GM19324 (cell line): ENCODE measurements around the gene MORF4L1.
"Not testable (repeated sequence)": the region's sequence is repeated elsewhere in the genome, so short reads cannot be mapped to it uniquely, and the experiment has no call there.

Experiments used
- ATAC-seq: cut with Tn5 transposase; IDR thresholded peaks from one replicate; pipeline ENCODE4 v1.9.1; 2021; ENCODE audit warnings: mild to moderate bottlenecking, moderate library complexity; ENCODE audit not compliant: unreplicated experiment, low FRiP score

MORF4L1 gene, protein sequence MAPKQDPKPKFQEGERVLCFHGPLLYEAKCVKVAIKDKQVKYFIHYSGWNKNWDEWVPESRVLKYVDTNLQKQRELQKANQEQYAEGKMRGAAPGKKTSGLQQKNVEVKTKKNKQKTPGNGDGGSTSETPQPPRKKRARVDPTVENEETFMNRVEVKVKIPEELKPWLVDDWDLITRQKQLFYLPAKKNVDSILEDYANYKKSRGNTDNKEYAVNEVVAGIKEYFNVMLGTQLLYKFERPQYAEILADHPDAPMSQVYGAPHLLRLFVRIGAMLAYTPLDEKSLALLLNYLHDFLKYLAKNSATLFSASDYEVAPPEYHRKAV

DNA sequence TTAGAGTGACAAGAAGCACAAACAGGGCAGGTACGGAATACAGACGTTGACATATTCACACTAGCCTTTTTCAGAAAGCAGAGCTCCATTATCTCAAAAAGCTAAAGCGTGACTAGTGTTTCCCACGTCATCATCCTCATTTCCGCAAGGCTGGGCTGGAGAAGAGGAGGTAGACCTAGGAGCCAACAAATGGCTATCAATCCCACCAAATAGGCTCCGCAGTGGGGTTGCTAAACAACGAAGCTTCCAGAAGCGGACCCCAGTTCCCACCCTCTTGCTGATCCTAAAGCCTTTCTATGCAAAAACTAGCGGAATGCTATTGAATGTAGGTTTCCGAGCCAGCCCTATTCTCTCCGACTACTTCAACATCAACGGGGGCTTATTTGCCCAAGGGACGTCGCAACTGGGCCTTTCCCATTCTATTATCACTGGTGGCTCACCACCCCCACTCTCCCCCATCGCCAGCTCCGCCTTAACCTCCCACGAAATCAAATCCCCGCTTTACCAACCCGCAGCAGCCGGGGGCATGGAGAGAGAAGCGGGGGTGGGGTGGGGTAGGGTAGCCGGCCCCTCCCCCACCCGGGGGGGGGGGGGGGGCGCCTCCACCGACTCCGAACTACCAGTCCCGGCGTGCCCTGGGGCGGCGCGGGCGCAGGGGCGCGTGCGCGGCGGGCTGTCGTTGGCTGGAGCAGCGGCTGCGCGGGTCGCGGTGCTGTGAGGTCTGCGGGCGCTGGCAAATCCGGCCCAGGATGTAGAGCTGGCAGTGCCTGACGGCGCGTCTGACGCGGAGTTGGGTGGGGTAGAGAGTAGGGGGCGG, at the start of gene MORF4L1:
MORF4L1 (plus strand) TSS at position 736 of the 817 bp plus-strand sequence. CDS start 128 bp downstream, outside the sequence.
- ATAC-seq = peak; percentile 83

DNA sequence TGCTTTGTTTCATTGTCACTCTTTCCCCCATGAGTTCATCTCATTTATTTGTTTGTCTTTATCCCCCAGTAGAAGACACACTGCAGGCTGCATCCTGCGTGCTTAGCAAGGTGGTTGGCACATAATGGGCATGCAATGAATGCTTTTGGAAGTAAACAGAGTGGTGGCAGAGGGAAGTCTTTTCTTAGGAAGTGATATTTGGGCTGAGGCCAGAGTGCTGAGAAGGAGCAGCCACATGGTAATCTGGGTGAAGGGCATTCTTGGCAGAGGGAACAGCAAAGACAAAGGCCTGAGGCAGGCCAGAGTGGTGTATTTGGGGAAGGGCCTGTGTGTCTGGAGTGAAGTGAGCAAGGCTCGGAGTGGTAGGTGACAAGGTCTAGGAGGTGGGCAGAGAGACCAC, 43.8 kb upstream of the MORF4L1 start:
- no peak for ATAC-seq

GRCh38 chr15:78830514-78831228, 42.0 kb upstream of the MORF4L1 start:
- ATAC-seq = no peak

- ATAC-seq = no peak
Observed at GRCh38 chr15:78831229-78832207, 41.2 kb upstream of the MORF4L1 start.

DNA sequence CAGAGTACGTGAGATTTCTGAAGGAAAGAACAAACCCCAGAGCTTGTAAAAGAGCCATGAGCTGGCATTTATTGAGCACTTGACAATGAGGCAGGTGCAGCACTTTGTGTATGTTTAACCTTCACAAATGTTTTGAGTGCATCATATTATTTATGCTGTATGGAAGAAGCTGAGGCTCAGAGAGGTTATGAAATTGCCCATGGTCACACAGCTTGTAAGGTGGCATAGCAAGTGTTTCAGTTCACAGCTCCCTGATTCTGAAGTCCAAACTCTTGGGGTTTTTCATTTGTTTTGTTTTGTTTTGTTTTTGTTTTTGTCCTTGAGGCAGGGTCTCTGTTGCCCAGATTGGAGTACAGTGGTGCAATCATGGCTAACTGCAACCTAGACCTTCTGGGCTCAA, 36.4 kb upstream of the MORF4L1 start:
- ATAC-seq = no peak

GRCh38 chr15:78837131-78837530, 35.6 kb upstream of the MORF4L1 start:
- ATAC-seq = no peak

DNA sequence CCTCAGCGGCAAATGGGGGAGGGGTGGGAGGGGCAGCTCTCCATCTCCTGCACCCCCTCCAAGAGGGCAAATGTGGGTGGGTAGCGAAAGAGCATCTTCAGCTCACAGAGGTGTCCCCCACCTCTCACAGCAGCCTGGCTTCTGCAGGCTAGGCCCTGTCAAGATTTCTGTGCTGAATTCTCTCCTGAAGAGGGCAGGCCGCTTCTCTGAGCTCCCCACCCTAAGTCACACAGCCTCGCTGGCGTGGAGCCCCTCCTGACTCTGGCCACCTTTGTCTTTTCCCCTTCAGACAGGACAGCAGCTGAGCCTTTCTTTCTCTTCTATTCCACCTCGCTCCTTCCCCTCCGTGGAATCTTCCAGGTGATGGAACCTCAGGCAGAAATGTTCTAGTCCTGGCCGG, 35.1 kb upstream of the MORF4L1 start:
- ATAC-seq = no peak

DNA sequence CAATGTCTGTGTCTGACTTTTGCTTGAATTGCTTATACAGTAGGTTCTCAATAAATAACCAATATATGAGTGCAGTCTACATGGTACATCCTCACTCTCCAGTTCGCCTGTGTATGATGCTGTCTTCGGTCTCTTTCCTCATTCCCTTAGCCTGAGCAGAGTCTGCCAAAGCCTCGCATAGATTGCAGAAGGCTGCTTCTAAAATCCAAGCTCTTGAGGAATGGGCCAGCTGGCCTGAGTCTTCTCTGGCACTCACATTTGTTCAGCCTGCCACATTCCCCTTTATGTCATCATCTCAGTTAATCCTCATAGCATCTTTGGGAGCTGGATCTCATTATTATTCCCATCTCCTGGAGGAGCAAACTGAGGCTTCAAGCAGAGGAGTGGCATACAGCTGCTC, 34.2 kb upstream of the MORF4L1 start:
- ATAC-seq = no peak

DNA sequence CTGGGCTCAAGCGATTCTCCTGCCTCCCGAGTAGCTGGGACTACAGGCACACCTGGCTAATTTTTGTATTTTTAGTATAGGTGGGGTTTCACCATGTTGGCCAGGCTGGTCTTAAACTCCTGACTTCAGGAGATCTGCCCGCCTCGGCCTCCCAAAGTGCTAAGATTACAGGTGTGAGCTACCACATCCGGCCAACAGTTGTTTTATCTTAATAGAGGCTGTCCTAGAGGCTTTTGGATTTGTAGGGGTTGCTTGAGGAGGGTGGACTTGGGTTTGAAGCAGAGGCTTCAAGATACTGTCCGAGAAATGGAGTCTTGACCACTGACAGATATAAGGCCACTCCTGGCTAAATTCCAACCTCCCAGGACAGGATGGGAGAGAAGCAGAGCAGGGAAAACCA, 33.5 kb upstream of the MORF4L1 start:
- ATAC-seq = not testable (repeated sequence)

GRCh38 chr15:78840661-78841375, 31.9 kb upstream of the MORF4L1 start:
- no peak for ATAC-seq

- ATAC-seq = no peak
Observed at GRCh38 chr15:78841376-78841706, 31.3 kb upstream of the MORF4L1 start.

GRCh38 chr15:78841891-78842290, 30.8 kb upstream of the MORF4L1 start:
- no peak for ATAC-seq

DNA sequence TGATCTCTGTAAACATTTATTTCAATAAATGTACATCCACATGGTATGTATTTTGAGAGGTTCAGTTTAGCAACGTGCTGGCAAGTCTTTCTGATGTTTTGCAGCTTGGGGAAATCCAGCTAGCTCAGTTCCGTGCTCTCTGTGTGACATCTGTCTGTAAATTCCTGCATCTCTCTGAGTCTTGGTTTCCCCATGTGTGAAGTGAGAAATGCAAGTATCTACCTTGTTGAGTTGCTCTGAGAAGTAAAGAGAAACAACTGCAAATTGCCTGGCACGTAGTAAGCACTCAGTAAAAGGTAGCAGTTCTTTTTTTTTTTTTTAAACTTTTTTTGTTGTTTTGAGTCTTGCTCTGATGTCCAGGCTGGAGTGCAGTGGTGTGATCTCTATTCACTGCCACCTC, 30.2 kb upstream of the MORF4L1 start:
- no peak for ATAC-seq

- ATAC-seq = not testable (repeated sequence)
Observed at GRCh38 chr15:78846906-78847305, 25.8 kb upstream of the MORF4L1 start.

DNA sequence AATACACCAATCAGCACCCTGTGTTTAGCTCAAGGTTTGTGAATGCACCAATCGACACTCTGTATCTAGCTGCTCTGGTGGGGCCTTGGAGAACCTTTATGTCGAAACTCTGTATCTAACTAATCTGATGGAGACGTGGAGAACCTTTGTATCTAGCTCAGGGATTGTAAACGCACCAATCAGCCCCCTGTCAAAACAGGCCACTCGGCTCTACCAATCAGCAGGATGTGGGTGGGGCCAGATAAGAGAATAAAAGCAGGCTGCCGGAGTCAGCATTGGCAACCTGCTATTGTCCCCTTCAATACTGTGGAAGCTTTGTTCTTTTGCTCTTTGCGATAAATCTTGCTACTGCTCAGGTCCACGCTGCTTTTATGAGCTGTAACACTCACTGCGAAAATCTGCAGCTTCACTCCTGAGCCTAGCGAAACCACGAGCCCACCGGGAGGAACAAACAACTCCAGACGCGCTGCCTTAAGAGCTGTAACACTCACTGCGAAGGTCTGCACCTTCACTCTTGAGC, 25.2 kb upstream of the MORF4L1 start:
- not testable (repeated sequence) for ATAC-seq

DNA sequence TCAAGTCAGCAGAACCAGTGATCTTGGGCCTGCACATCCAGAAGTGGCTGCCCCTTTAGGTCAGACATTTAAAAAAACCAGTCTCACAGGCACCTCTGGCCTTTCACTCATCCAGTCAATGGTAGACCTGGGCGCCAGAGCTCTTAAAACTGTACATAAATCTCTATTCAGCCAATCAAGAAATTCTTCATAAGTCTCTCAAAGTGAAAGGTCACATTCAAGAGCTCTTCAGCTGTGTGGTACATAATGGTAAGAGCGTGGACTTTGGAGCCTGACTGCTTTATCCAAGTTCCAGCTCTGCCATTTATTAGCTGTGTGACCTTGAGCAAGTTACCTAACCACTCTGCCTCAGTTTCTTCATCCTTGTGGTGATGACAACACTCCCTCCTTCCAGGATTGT, 22.3 kb upstream of the MORF4L1 start:
- ATAC-seq = no peak

DNA sequence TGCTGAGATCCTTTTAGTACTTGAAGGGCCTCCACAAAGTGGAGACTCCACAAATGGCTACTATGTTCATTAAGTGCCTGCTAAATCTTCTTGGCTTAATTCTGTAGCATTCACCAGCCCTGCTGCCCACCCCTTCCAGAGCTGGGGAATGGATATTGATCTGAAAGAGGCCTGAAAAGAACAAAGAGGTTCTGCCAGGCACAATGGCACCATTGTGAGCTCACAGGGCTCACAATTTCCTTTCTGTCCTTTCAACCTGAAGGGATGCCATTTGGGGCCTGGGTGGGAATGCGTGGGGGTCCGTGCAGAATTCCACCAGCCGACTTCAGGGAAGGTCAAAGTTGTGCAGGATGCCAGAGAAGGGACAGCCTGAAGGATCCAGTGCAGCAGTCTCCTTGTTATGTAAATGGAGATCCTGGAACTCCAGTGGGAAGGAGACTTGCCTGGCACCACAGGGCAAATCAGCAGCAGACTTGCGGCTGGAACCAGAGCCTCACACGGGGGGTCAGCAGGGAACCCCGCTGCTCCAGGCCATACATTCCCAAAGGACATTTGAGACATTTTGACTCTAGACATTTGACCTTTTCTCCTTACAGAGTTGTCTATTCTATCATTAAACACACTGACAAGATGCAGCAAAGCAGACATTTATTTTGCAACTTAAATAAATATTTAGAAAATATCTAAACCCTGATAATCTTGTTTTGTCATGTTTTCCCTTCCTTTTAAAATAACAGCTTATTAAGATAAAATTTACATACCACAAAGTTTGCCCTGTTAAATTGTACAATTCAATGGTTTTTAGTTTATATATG, 21.5 kb upstream of the MORF4L1 start:
- no peak for ATAC-seq

- no peak for ATAC-seq
Observed at GRCh38 chr15:78853500-78853899, 19.2 kb upstream of the MORF4L1 start.
